Large intestine (tissue), 3 donors: ENCODE data around the gene FGD5. TPM values are rescaled to one million over a fixed set of nuclear protein-coding genes. Genes with fewer than 3 reads are reported as not detected.
A peak's percentile ranks its signal among the peaks of the same experiment; 100 is the strongest.

Experiments used
- DNase-seq, 2 donors: peaks; one replicate each; pipeline versions ENCODE4 v3.0.0 to v3.0.0-alpha.2; 2013
- H3K27ac ChIP-seq: one replicate; pipeline ENCODE4 v1.5.1; 2013; ENCODE audit warnings: low read length
- H3K27me3 ChIP-seq: 2 replicates; pipeline ENCODE4 v1.6.1; 2013; ENCODE audit warnings: low read length; ENCODE audit not compliant: control insufficient read depth, insufficient read depth
- H3K36me3 ChIP-seq: 2 replicates; pipeline ENCODE4 v1.6.1; 2013; ENCODE audit warnings: low read length; ENCODE audit not compliant: control insufficient read depth, insufficient read depth
- H3K4me1 ChIP-seq: one replicate; pipeline ENCODE4 v1.6.1; 2013; ENCODE audit warnings: low read length; ENCODE audit not compliant: control insufficient read depth, insufficient read depth
- H3K4me3 ChIP-seq: one replicate; pipeline ENCODE4 v1.5.1; 2013; ENCODE audit warnings: low read length
- H3K9me3 ChIP-seq: one replicate; pipeline ENCODE4 v1.6.1; 2013; ENCODE audit warnings: mild to moderate bottlenecking, low read depth, low read length, moderate library complexity; ENCODE audit not compliant: control insufficient read depth
- WGBS: methylation state at CpG from one replicate; pipeline ENCODE4 v1.1.5; 2013; ENCODE audit warnings: low lambda C conversion rate; ENCODE audit not compliant: insufficient coverage; 5-methylcytosine and 5-hydroxymethylcytosine counted together
- polyA plus RNA-seq: library from polyadenylated mRNA; unstranded; fragments of 120-200 nt; gene quantifications from one replicate; pipeline ENCODE4 v1.2.1, GENCODE V29; 2013

Gene FGD5
- polyA plus RNA-seq, 1 donor, result 6.3 TPM

- Histone ChIP-seq H3K4me3 (no peak overlapping the region), H3K36me3 (no peaks in the 10 kb centered on the region), H3K9me3 (no peaks in the 10 kb centered on the region), H3K27me3 (no peaks in the 10 kb centered on the region), H3K27ac (no peak overlapping the region), H3K4me1 (peaks cover 26% of the 10 kb centered on the region)
- no peak for DNase-seq
- no CpG with 5 or more reads among the region's 4 CpGs for WGBS
These were observed 19.6 kb upstream of the FGD5 start for GRCh38 chr3:14799146-14799545.

GRCh38 chr3:14801031-14801430, 17.7 kb upstream of the FGD5 start:
- WGBS, result no CpG with 5 or more reads among the region's 9 CpGs
- no peak overlapping the region for H3K27ac ChIP-seq
- H3K27me3 ChIP-seq, result no peaks in the 10 kb centered on the region
- H3K9me3 ChIP-seq, result no peaks in the 10 kb centered on the region
- no peaks in the 10 kb centered on the region for H3K36me3 ChIP-seq
- H3K4me1 ChIP-seq, result peaks cover 38% of the 10 kb centered on the region
- no peak for DNase-seq
- no peak overlapping the region for H3K4me3 ChIP-seq

GRCh38 chr3:14801668-14802380, 16.9 kb upstream of the FGD5 start:
- peaks cover 38% of the 10 kb centered on the region for H3K4me1 ChIP-seq
- no peak overlapping the region for H3K27ac ChIP-seq
- WGBS, result no CpG with 5 or more reads among the region's 10 CpGs
- no peak overlapping the region for H3K4me3 ChIP-seq
- H3K9me3 ChIP-seq, result no peaks in the 10 kb centered on the region
- no peaks in the 10 kb centered on the region for H3K36me3 ChIP-seq
- no peak for DNase-seq
- no peaks in the 10 kb centered on the region for H3K27me3 ChIP-seq

- no peak overlapping the region for H3K4me3 ChIP-seq
- H3K27ac ChIP-seq, result peak overlapping the region; percentile 8
- DNase-seq, result peak; percentile 40 to 61
- H3K4me1 ChIP-seq, result peaks cover 38% of the 10 kb centered on the region
- no CpG with 5 or more reads among the region's 7 CpGs for WGBS
- H3K36me3 ChIP-seq, result no peaks in the 10 kb centered on the region
- H3K27me3 ChIP-seq, result no peaks in the 10 kb centered on the region
- H3K9me3 ChIP-seq, result no peaks in the 10 kb centered on the region
These were observed 16.4 kb upstream of the FGD5 start for GRCh38 chr3:14802381-14802731.

- no peaks in the 10 kb centered on the region for H3K9me3 ChIP-seq
- 0% methylated on average over 1 of the region's 13 CpGs for WGBS
- peaks cover 9% of the 10 kb centered on the region for H3K27me3 ChIP-seq
- DNase-seq, result peak; percentile 85 to 89
- H3K4me3 ChIP-seq, result no peak overlapping the region
- H3K4me1 ChIP-seq, result peaks cover 38% of the 10 kb centered on the region
- no peaks in the 10 kb centered on the region for H3K36me3 ChIP-seq
- H3K27ac ChIP-seq, result peak overlapping the region; percentile 46
These were observed 15.4 kb upstream of the FGD5 start for GRCh38 chr3:14803101-14803980.

GRCh38 chr3:14803981-14804834, 14.6 kb upstream of the FGD5 start:
- DNase-seq, result peak; percentile 33 to 46
- no CpG with 5 or more reads among the region's 12 CpGs for WGBS
- Histone ChIP-seq H3K36me3 (no peaks in the 10 kb centered on the region), H3K27me3 (peaks cover 18% of the 10 kb centered on the region), H3K4me3 (no peak overlapping the region), H3K9me3 (no peaks in the 10 kb centered on the region), H3K27ac (peak overlapping the region; percentile 69), H3K4me1 (peaks cover 38% of the 10 kb centered on the region)

GRCh38 chr3:14804835-14805780, 13.7 kb upstream of the FGD5 start:
- no peak overlapping the region for H3K27ac ChIP-seq
- no peaks in the 10 kb centered on the region for H3K9me3 ChIP-seq
- H3K4me3 ChIP-seq, result no peak overlapping the region
- peaks cover 27% of the 10 kb centered on the region for H3K27me3 ChIP-seq
- no CpG with 5 or more reads among the region's 7 CpGs for WGBS
- no peaks in the 10 kb centered on the region for H3K36me3 ChIP-seq
- peaks cover 40% of the 10 kb centered on the region for H3K4me1 ChIP-seq
- no peak for DNase-seq

- Histone ChIP-seq H3K36me3 (no peaks in the 10 kb centered on the region), H3K27me3 (peaks cover 33% of the 10 kb centered on the region), H3K27ac (no peak overlapping the region), H3K4me1 (peaks cover 45% of the 10 kb centered on the region), H3K9me3 (no peaks in the 10 kb centered on the region), H3K4me3 (no peak overlapping the region)
- no peak for DNase-seq
- WGBS, result no CpG with 5 or more reads among the region's 4 CpGs
These were observed 12.7 kb upstream of the FGD5 start for GRCh38 chr3:14805961-14806537.

GRCh38 chr3:14806641-14807263, 12.0 kb upstream of the FGD5 start:
- H3K4me1 ChIP-seq, result peaks cover 44% of the 10 kb centered on the region
- H3K36me3 ChIP-seq, result no peaks in the 10 kb centered on the region
- no peak overlapping the region for H3K4me3 ChIP-seq
- H3K9me3 ChIP-seq, result no peaks in the 10 kb centered on the region
- H3K27me3 ChIP-seq, result peaks cover 40% of the 10 kb centered on the region
- no peak for DNase-seq
- no CpG with 5 or more reads among the region's 8 CpGs for WGBS
- H3K27ac ChIP-seq, result no peak overlapping the region
